Measurements from ENCODE around the gene CBFA2T2. TPM values are rescaled to one million over a fixed set of nuclear protein-coding genes. Genes with fewer than 3 reads are reported as not detected.

The CBFA2T2 gene
- total RNA-seq, 1 donor from 2014 or later = 17.5 TPM

GRCh38 chr20:33674294-33675135, 184.6 kb downstream of the CBFA2T2 start, which contains the start of gene NECAB3:
NECAB3 (minus strand) TSS chr20:33674428; CDS start chr20:33674352, 76 bp downstream.
- H3K4me3 Mint-ChIP-seq (ENCODE audit: unreplicated experiment) = peak within 1 kb of the TSS; percentile 93
- H3K27ac Mint-ChIP-seq (ENCODE audit: unreplicated experiment) = peak within 1 kb of the TSS; percentile 64
- H3K9me3 Mint-ChIP-seq (ENCODE audit: unreplicated experiment) = no peaks in the 10 kb centered on the region
- H3K36me3 Mint-ChIP-seq (ENCODE audit: low read depth, unreplicated experiment) = peaks cover 8% of the 10 kb centered on the region
- peak; percentile 75 for DNase-seq (ENCODE audit: low spot score)
- peaks cover 12% of the 10 kb centered on the region for H3K27me3 Mint-ChIP-seq (ENCODE audit: unreplicated experiment)
- H3K4me1 Mint-ChIP-seq (ENCODE audit: unreplicated experiment) = peaks cover 17% of the 10 kb centered on the region
- no peak for TF ChIP-seq CTCF (IDR thresholded peaks at IDR 0.05; ENCODE audit: unreplicated experiment)

- Mint-ChIP-seq H3K4me3 (ENCODE audit: unreplicated experiment) (peak overlapping the region; percentile 93), H3K9me3 (ENCODE audit: unreplicated experiment) (no peaks in the 10 kb centered on the region), H3K4me1 (ENCODE audit: unreplicated experiment) (peaks cover 14% of the 10 kb centered on the region), H3K27me3 (ENCODE audit: unreplicated experiment) (peaks cover 12% of the 10 kb centered on the region), H3K27ac (ENCODE audit: unreplicated experiment) (peak overlapping the region; percentile 64), H3K36me3 (ENCODE audit: low read depth, unreplicated experiment) (peaks cover 8% of the 10 kb centered on the region)
- TF ChIP-seq CTCF (IDR thresholded peaks at IDR 0.05; ENCODE audit: unreplicated experiment) = no peak
- DNase-seq (ENCODE audit: low spot score) = no peak
Measured at GRCh38 chr20:33675136-33675959, 185.5 kb downstream of the CBFA2T2 start.

GRCh38 chr20:33676121-33676520, 186.2 kb downstream of the CBFA2T2 start:
- Mint-ChIP-seq H3K27me3 (ENCODE audit: unreplicated experiment) (peaks cover 12% of the 10 kb centered on the region), H3K9me3 (ENCODE audit: unreplicated experiment) (no peaks in the 10 kb centered on the region), H3K36me3 (ENCODE audit: low read depth, unreplicated experiment) (peaks cover 8% of the 10 kb centered on the region), H3K4me1 (ENCODE audit: unreplicated experiment) (peaks cover 14% of the 10 kb centered on the region), H3K27ac (ENCODE audit: unreplicated experiment) (no peak overlapping the region), H3K4me3 (ENCODE audit: unreplicated experiment) (no peak overlapping the region)
- no peak for DNase-seq (ENCODE audit: low spot score)
- TF ChIP-seq CTCF (IDR thresholded peaks at IDR 0.05; ENCODE audit: unreplicated experiment) = no peak

GRCh38 chr20:33676652-33677645, 187.1 kb downstream of the CBFA2T2 start:
- Mint-ChIP-seq H3K4me1 (ENCODE audit: unreplicated experiment) (peaks cover 13% of the 10 kb centered on the region), H3K27me3 (ENCODE audit: unreplicated experiment) (peaks cover 14% of the 10 kb centered on the region), H3K9me3 (ENCODE audit: unreplicated experiment) (no peaks in the 10 kb centered on the region), H3K4me3 (ENCODE audit: unreplicated experiment) (no peak overlapping the region), H3K27ac (ENCODE audit: unreplicated experiment) (no peak overlapping the region), H3K36me3 (ENCODE audit: low read depth, unreplicated experiment) (peaks cover 8% of the 10 kb centered on the region)
- no peak for DNase-seq (ENCODE audit: low spot score)
- no peak for TF ChIP-seq CTCF (IDR thresholded peaks at IDR 0.05; ENCODE audit: unreplicated experiment)

Data from endothelial cell (in vitro differentiated cells).